GM21619 (cell line): ENCODE results near the gene RHBDF1.

Experiments used
- ATAC-seq: cut with Tn5 transposase; IDR thresholded peaks from one replicate; pipeline ENCODE4 v1.9.1; 2021; ENCODE audit not compliant: unreplicated experiment

RHBDF1 gene

DNA sequence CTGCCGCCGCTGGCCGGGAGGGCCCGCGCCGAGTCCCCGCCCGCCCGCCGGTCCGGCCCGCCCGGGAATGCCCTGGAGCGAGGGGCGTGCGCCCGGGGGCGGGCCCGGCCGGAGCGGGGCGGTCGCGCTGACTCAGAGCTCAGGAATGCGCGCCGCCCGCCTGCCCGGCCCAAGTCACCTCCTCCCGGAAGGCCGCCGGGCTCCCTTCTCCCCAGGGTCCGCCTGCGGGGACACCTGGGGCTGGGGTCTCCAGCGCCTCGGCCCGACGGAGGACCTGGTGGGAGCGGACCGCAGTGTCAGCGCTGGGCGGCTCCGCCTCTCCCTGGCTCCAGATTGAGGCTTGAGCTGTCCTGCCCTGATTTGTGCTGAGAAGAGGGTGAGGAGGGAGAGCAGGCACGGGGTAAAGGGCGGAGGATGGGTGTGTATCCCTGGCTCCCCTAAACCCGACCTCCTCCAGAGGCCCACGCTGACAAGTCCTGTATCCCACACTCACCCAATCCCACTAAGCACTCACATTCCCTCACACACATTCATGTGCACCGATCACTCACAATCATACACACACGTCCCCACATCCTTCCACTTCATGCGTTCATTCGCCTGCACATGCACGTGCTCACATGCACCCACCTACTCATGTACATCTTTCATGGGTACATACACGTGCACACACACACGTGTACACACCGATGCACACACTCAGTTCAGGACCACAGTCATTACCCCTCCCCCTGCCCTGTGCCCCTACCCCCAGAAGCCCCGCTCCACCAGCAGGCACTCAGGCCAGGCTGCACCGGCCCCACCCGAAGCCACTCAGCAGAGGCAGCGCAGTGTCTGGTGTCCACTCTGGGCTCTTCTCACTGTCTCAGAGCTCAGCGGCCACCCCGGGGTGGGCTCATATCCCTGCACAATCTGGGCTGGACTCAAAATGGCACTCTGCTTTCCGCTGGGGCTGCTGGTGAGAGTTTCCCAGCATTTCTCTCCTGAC is at the start of gene RHBDF1:
Gene RHBDF1, minus strand, starts transcription at position 71 of the 988 bp plus-strand sequence. CDS start 7,616 bp downstream, outside the sequence.
- no peak for ATAC-seq

DNA sequence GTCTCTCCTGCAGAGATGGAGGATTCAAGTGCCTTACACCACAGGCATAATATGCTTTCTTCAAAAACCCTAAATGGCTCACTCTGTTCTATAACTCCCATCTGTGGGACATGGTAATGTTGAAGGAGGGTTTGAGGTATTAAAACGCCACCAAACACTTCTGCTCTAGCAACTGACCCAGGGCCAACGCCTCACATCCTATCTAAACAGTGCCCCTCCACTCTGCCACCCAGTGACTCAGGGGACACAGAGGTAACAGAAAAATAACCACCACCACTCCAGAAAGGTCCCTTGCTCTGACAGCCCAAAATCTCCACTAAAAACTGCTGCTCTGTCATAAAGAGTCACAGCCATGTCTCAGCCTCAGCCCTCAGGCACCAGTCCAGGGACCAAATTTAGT is 48.3 kb upstream of the RHBDF1 start:
- ATAC-seq, result no peak

DNA sequence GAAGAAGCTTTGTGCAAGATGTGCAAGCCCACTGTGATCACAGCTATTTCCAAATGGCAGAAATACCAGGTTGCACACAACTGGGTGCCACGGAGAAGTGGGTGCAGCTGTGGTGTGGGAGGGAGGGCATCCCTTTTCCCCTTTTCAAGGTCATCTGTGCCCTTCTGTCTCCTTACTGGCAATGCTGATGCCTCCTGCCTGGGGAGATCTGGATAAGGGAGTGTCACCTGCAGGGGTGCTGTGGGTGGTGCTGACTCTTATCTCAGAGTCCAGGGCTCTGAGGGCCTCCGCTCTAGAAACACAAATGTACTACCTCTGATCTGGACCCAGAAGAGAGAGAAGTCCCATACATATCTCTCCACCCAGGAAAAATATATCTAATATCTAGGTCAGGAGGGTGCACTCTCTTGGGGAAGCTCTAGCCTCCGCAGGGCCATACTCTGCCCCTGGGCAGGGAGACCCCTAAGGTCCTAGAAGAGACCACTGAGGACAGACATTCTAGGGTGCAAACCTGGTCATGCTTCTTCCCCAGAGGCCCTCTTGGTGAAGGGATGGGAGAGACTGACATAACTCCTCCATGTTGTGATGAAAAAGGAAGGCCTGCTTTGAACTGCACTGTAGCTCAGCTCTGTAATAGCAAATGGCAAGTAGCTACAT is 47.5 kb upstream of the RHBDF1 start:
- no peak for ATAC-seq

DNA sequence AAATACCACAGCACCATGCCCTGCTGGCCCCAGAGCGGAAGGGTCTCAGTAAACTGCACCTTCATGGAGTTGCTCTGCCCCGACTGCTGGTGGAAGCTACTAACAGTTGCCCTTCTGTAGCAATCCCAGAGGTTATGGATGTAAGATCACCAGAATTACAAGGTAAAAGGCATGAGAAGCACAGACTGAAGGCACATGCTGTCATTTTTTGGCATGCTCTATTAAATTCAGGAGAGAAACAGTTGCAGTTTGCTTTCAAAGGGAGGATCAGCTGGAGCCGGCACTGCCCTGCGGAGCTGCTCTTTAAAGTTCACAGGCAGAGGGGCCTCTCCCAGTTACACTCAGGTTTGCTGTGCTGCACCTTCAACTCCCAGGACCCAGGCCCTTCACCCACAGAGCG is 46.9 kb upstream of the RHBDF1 start:
- no peak for ATAC-seq

GRCh38 chr16:118857-119256 is 46.4 kb upstream of the RHBDF1 start:
- no peak for ATAC-seq

GRCh38 chr16:117379-118365 is 45.2 kb upstream of the RHBDF1 start:
- ATAC-seq, result no peak

DNA sequence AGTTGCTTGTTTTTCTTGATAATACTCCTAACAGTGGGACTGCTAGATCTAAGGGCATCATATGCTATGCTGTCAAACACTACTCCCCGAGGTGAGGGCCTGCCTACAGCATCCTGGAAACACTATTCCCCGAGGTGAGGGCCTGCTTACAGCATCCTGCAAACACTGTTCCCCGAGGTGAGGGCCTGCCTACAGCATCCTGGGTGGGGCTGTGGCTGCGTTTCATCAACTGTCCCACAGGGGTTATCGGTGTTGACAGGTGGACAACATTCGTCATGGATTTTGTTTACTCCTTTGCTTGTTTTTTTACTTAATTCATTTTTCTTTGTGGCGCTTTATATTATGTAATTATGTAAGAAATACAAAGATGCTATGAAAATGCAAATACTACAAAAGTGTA is 43.6 kb upstream of the RHBDF1 start:
- no peak for ATAC-seq

DNA sequence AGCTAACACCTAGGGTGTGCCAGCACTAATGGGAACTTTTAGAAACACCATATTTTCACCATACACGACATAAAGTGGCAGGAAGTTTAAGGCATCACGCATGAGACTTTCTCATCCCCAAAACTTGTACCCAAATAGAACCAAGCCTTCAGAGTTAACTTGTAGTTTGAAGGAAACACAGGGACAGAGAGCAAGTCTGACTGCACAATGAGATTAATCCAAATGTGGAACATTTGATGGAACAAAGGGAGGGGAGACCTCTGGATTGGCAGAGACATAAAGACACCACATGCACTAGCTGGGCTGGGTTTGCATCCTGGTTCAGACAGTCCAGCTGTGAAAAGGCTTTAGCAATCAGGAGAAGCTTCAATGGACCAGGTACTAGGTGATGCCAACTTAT is 41.9 kb upstream of the RHBDF1 start:
- no peak for ATAC-seq

DNA sequence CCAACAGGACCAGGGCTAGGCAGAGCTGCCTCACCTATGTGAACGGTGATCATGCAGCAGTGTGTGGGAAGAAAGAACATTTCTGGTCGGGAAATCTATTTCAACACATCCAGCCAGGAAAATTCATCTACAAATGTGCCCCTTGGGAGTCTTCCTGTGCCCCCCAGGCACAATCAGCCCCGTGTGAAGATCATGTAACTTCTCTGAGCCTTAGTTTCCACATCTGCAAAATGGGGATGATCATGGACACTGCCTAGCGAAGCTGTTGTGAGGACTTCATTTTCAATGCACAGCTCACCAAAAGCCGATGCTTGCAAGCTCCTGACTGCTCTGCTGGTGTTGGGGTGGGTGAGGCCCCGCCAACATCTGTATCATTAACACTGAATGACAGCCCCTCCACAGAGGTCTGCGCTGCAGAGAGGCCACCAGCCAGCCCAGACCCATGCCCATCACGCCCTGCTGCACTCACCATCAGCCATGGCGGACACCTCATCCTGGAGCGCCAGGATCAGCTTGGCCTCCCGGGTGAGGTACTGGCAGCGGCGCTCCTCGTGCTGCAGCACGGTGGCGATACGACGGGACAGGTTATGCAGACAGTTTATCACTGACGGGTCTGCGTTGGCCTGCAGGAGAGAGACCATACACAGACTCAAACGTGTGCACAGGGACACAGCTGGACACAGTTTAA is 39.9 kb upstream of the RHBDF1 start:
- no peak for ATAC-seq

- no peak for ATAC-seq
These were observed 34.3 kb upstream of the RHBDF1 start for GRCh38 chr16:106623-107324.

- ATAC-seq, result no peak
These were observed 33.1 kb upstream of the RHBDF1 start for GRCh38 chr16:105521-105920.

GRCh38 chr16:104928-105327 is 32.5 kb upstream of the RHBDF1 start:
- ATAC-seq, result no peak

DNA sequence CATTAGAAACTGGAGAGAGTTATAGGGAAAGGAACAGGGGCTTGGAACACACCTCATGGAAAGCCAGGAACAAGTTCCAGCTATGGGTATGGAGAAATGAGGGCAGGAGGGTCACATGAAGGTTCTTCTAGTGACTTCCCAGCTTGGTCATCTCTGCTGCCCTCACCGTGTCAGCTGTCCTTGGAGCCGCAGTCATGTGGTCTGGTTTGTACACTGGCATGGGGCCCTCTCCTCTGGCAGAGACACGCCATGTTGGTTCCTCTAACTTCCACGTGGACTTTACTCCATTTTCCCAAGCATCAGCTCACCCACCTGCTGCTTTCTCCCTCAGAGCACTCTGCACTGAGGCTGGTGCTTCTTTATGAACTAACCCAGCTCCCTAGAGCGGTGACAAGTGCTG is 31.9 kb upstream of the RHBDF1 start:
- no peak for ATAC-seq

- no peak for ATAC-seq
These were observed 29.8 kb upstream of the RHBDF1 start for GRCh38 chr16:102060-102855.

GRCh38 chr16:101586-101985 is 29.2 kb upstream of the RHBDF1 start:
- no peak for ATAC-seq

- ATAC-seq, result no peak
These were observed 28.6 kb upstream of the RHBDF1 start for GRCh38 chr16:100989-101388.

DNA sequence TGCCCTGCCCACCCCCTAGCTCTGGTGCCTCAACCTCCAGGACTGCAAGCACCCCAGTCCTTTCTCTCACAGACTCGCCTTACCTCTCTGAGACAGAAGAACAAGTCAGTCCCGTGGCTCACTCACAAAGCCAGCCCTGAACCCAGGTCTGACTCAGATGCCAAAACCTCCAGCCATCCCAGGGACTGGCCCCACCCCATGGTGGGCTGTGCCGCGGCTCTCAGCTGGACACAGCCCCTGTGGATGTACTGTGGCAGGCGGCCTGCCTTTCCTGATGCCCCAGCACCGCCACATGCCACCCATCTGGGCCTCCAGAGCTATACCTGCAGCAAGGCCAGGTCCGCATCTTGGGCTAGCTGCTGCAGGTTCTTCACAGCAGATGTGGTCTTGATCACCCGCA is 25.4 kb upstream of the RHBDF1 start:
- no peak for ATAC-seq

- peak; percentile 66 for ATAC-seq
These were observed 24.5 kb upstream of the RHBDF1 start for GRCh38 chr16:96935-97381.

DNA sequence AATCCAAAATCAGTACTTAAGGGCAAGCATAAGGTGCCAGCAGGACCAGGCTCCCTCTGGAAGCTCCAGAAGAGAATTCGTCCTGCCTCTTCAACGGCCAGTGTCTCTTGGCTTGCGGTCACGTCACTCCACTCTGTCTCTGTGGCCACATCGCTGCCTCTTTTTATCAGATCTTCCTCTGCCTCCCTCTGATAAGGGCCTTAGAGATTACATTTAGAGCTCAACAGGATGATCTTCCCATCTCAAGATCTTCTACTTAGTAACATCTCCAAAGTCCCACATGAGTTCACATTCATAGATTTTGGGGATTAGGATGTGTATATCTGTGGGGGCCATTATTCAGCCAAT is 22.5 kb upstream of the RHBDF1 start:
- ATAC-seq, result no peak
